Heart left ventricle (tissue), 16 donors: Measurements from ENCODE around the gene NUDT1. TPM values are rescaled to one million over a fixed set of nuclear protein-coding genes. Genes with fewer than 3 reads are reported as not detected.

Source experiments
- ATAC-seq, 4 donors: fragments of 200-7000 bp; cut with Tn5 transposase; one replicate each; pipeline ENCODE4 v1.9.1; 2020 to 2022; ENCODE audit warnings: moderate library complexity in 4 of 4, mild to moderate bottlenecking in 3 of 4, moderate number of reproducible peaks in 1 of 4
- DNase-seq, 5 donors: peaks; one replicate each; pipeline ENCODE4 v3.0.0-alpha.2; 2020
- H3K27ac ChIP-seq, 12 donors: fragments of 200-600 bp; sonication (generic) in 4 of 12; one replicate each; pipeline versions ENCODE4 v1.5.0 to v1.8.0; 2016 to 2022; ENCODE audit warnings: mild to moderate bottlenecking in 2 of 12
- H3K27me3 ChIP-seq, 9 donors: fragments of 200-600 bp; sonication (generic) in 2 of 9; one replicate each; pipeline versions ENCODE4 v1.5.1 to v1.8.0; 2016 to 2022; ENCODE audit warnings: mild to moderate bottlenecking in 3 of 9
- H3K36me3 ChIP-seq, 9 donors: fragments of 200-600 bp; sonication (generic) in 2 of 9; one replicate each; pipeline versions ENCODE4 v1.5.0 to v1.8.0; 2018 to 2022; ENCODE audit warnings: mild to moderate bottlenecking in 2 of 9
- H3K4me1 ChIP-seq, 12 donors: fragments of 200-600 bp; sonication (generic) in 4 of 12; one replicate each; pipeline versions ENCODE4 v1.5.0 to v1.8.0; 2016 to 2022; ENCODE audit warnings: mild to moderate bottlenecking in 3 of 12
- H3K4me3 ChIP-seq, 12 donors: fragments of 200-600 bp; sonication (generic) in 4 of 12; one replicate each; pipeline versions ENCODE4 v1.5.0 to v1.8.0; 2017 to 2022; ENCODE audit warnings: mild to moderate bottlenecking in 9 of 12, moderate library complexity in 4 of 12
- H3K9me3 ChIP-seq, 12 donors: fragments of 200-600 bp; sonication (generic) in 4 of 12; one replicate each; pipeline versions ENCODE4 v1.5.0 to v1.8.0; 2016 to 2022; ENCODE audit warnings: mild to moderate bottlenecking in 1 of 12
- POLR2A ChIP-seq, 2 donors: fragments of 450-650 bp; IDR thresholded peaks; one replicate each; pipeline ENCODE4 v1.6.1; 2017; ENCODE audit warnings: antibody characterized with exemption in 2 of 2, mild to moderate bottlenecking in 2 of 2, moderate library complexity in 2 of 2
- WGBS, 4 donors: extraction: QIAGEN DNeasy Blood & Tissue Kit in 2 of 4; methylation state at CpG; one replicate each; pipeline versions ENCODE4 v1.1.5 to v1.1.7; 2013 to 2018; 5-methylcytosine and 5-hydroxymethylcytosine counted together
- intact Hi-C, 10 donors: fragments of 100-400 bp; cut with DNase I; formaldehyde crosslinking; loops; one replicate each; pipeline versions ENCODE4 v1.11.1 to v1.14.2; 2022
- polyA plus RNA-seq, 2 donors: library from polyadenylated mRNA; stranded (reverse); fragments of 200-250 nt; gene quantifications; one replicate each; pipeline ENCODE4 v1.2.3, GENCODE V29; 2013
- total RNA-seq, 9 donors: library from RNA; depleted of rRNA in 2 of 9; stranded (reverse); fragments of >200 nt in 2 of 9; fragmentation: NEBNext Ultra II Directional in 3 of 9; extraction: Animal tissue kit (Norgen Biotek cat#: 25700) in 3 of 9; gene quantifications; one replicate each; pipeline versions ENCODE4 v1.1.0 to v1.2.4, GENCODE V29; 2016 to 2023
- TF ChIP-seq, protein P1 (sequence below), 12 donors: fragments of 200-600 bp; sonication (generic) in 4 of 12; IDR thresholded peaks; one replicate each; pipeline versions ENCODE4 v1.5.0 to v1.8.0; 2018 to 2022; ENCODE audit warnings: antibody characterized with exemption in 12 of 12, mild to moderate bottlenecking in 5 of 12
- donor health status: ischemic (EF 13 %, LVEDD 7.1; RV severe dilation, severe dysfunction).
- donor health status: healthy with polysubstance abuse.
- donor health status: DM: no; HTN: yes; CAD: no.
- donor health status: DM: no; HTN: no; CAD: no.
- donor health status: ischemic (EF 25% LVEDD 6.9; RV normal size, moderate dysfunction).
- donor health status: ischemic (EF 25% LVEDD 5.7; RV mildly dilated, moderate dysfunction).
- donor health status: healthy.
- donor health status: DM: yes; HTN: yes; CAD: no.
- donor health status: ischemic (EF 35%, LVEDD 5.7; RV mildly dilated, moderate dysfunction).
- donor health status: nonischemic (EF 11% LVEDD 7.7; RV severe dilation, severe dysfunction).
- donor health status: DM: yes; HTN: yes; CAD: no.
- donor health status: PGD.
- donor health status: ischemic (EF 29% LVEDD 5.4; RV normal size, mild dysfunction).
- donor health status: nonischemic (EF 23%, LVEDD 6.1; RV moderate dilation, normal function).

Gene NUDT1
- total and polyA plus RNA-seq, 11 donors, result 9.8 to 23.7 (median 16.1) TPM

DNA sequence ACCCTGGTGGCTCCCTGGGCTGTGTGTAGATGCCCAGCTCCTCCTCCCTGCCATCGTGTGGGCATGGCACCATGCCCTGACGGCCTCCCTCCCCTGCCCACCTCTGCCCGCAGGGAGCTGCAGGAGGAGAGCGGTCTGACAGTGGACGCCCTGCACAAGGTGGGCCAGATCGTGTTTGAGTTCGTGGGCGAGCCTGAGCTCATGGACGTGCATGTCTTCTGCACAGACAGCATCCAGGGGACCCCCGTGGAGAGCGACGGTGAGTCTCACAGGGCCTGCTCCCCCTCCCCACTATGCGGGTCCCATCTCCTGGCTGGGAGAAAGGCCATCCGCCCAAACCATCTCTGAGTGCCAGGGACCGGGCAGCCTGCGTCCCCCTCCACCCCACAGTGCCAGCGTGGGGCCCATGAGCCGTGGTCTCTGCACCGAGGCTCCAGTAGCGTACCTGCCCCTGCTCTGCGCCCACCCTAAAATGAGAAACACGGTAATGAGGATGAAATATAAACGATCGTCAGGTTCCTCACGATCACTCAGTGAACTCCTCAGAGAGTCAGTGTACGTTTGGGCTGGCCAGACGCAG, 7.8 kb downstream of the NUDT1 start:
- no peak for DNase-seq
- no peak for ATAC-seq
- peak overlapping the region in 5 of 12 donors; percentile 55 to 85 (median 64) for H3K27ac ChIP-seq

DNA sequence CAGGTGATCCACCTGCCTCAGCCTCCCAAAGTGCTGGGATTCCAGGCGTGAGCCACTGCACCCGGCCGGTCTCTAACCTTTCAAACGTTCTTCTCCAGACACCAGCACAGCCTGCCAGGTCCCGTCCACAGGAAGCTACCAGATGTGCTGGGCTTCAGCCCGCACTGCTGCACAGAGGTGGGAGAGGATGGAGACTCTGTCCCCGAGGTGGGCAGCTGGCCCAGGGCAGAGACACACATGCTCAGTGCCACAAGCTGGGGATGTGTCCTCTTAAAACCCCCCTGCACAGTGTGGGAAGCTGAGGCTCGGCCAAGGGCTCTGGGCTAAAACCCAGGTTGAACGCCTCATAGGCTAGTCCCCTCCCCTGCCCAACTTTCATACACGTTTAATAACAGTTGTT, 9.4 kb downstream of the NUDT1 start:
- peaks cover 0 to 29% (median 3%) of the 10 kb centered on the region in 12 donors for H3K4me1 ChIP-seq
- no peaks in the 10 kb centered on the region for H3K27me3 ChIP-seq
- H3K9me3 ChIP-seq, result no peaks in the 10 kb centered on the region
- no peak overlapping the region for H3K27ac ChIP-seq
- peaks cover 0 to 36% (median 8%) of the 10 kb centered on the region in 9 donors for H3K36me3 ChIP-seq
- TF ChIP-seq, protein P1, sequence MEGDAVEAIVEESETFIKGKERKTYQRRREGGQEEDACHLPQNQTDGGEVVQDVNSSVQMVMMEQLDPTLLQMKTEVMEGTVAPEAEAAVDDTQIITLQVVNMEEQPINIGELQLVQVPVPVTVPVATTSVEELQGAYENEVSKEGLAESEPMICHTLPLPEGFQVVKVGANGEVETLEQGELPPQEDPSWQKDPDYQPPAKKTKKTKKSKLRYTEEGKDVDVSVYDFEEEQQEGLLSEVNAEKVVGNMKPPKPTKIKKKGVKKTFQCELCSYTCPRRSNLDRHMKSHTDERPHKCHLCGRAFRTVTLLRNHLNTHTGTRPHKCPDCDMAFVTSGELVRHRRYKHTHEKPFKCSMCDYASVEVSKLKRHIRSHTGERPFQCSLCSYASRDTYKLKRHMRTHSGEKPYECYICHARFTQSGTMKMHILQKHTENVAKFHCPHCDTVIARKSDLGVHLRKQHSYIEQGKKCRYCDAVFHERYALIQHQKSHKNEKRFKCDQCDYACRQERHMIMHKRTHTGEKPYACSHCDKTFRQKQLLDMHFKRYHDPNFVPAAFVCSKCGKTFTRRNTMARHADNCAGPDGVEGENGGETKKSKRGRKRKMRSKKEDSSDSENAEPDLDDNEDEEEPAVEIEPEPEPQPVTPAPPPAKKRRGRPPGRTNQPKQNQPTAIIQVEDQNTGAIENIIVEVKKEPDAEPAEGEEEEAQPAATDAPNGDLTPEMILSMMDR (IDR thresholded peaks at IDR 0.05), result no peak
- TF ChIP-seq POLR2A (IDR thresholded peaks at IDR 0.05), result no peak
- intact Hi-C loops, result loop anchor here in 1 of 10 donors (5.0 kb wide), 1 partner anchor 96 kb away; no protein-coding TSS in a partner anchor
- H3K4me3 ChIP-seq, result no peak overlapping the region
- ATAC-seq (no peak), DNase-seq (no peak)
- whole genome bisulfite sequencing, 4 donors, result 79 to 86% (median 83%) methylated on average over 10 of the region's 10 CpGs

More for the DNA sequence above, 7.8 kb downstream of the NUDT1 start:
- intact Hi-C loops, result loop anchor here (2.0 to 10.0 kb wide), 6 partner anchors 62 to 105 kb away; partner anchors contain the start of genes EIF3B (in 4 of the 10) and SNX8 (in 3 of the 10)
- Histone ChIP-seq H3K9me3 (no peaks in the 10 kb centered on the region), H3K4me1 (peaks cover 0 to 37% (median 3%) of the 10 kb centered on the region in 12 donors), H3K4me3 (no peak overlapping the region), H3K27me3 (no peaks in the 10 kb centered on the region), H3K36me3 (peaks cover 0 to 22% (median 2%) of the 10 kb centered on the region in 9 donors)
- WGBS, 4 donors, result 77 to 89% (median 85%) methylated on average over 27 of the region's 27 CpGs
- TF ChIP-seq, protein P1 (IDR thresholded peaks at IDR 0.05), result no peak
- no peak for TF ChIP-seq POLR2A (IDR thresholded peaks at IDR 0.05)

DNA sequence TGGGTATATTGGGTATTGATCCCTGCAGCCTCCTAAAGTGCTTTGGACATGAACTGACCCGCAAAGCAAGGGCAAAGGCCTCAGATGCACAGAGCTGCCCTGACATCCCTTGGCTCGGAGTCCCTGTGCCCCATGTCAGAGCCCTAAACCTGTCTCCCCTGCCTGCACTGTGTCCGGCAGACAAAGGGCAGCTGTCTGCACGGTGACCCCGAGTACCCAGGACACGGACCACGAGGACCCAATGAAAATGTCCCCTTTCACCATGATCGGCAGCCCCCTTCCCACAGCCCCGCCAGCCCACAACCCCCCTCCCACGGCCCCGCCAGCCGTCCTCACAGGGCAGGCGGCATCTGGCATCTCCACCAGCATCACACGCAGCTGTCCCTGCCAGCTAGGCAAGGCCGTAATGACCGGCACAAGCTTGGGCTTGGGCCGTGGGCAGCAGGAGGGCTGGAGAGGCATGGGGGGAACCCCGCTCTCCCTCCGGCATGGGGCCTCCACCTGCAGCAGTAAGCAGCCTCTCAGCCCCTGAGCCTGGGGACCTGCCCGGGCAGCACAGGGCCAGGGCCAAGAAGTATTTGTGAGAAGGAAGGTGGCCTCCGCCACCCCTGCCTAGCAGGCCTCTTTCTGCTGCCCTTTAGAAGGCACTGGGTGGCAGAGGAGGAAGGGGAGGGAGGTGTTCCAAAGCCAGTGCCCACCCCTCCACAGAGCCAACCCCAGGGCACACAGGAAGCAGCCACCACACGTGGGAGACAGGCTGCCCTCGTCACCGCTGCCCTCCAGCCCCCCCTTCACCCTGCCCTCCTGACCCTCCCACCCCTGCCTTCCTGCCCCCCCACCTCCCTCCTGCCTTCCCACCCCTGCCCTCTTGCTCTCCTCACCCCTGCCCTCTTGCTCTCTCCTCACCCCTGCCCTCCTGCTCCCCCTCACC, 10.1 kb downstream of the NUDT1 start:
- TF ChIP-seq POLR2A (IDR thresholded peaks at IDR 0.05), result no peak
- TF ChIP-seq, protein P1 (IDR thresholded peaks at IDR 0.05), result no peak
- Histone ChIP-seq H3K27ac (no peak overlapping the region), H3K27me3 (no peaks in the 10 kb centered on the region), H3K36me3 (peaks cover 0 to 43% (median 15%) of the 10 kb centered on the region in 9 donors), H3K4me1 (peaks cover 0 to 21% (median 3%) of the 10 kb centered on the region in 12 donors), H3K4me3 (no peak overlapping the region), H3K9me3 (no peaks in the 10 kb centered on the region)
- 85 to 92% (median 86%) methylated on average over 9 to 24 of the region's 24 CpGs for WGBS, 4 donors
- DNase-seq (no peak), ATAC-seq (no peak)
- intact Hi-C loops, result loop anchor here in 1 of 10 donors (5.0 kb wide), 1 partner anchor 95 kb away; no protein-coding TSS in a partner anchor

DNA sequence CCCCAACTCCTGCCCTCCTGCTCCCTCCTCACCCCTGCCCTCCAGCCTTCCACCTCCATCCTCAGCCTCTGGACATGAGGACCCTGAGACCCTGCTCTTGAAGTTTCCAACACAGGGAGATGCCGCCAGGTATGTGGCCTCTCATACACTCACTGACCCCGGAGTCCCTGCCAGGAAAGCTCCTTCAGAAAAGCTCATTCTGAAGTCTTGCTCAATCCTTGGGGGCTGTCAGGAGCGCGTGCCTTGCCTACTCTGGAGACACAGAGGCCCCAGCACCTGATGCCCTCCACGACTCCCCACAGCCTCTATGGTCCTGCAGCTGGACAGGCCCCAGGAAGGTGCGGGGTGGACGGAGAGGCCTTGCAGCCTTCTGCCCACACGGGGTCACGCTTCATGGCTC, 11.0 kb downstream of the NUDT1 start:
- DNase-seq (no peak), ATAC-seq (no peak)
- Histone ChIP-seq H3K9me3 (no peaks in the 10 kb centered on the region), H3K36me3 (peaks cover 0 to 50% (median 20%) of the 10 kb centered on the region in 9 donors), H3K27ac (no peak overlapping the region), H3K27me3 (no peaks in the 10 kb centered on the region), H3K4me1 (peaks cover 0 to 19% (median 3%) of the 10 kb centered on the region in 12 donors), H3K4me3 (no peak overlapping the region)
- intact Hi-C loops, result loop anchor here in 1 of 10 donors (5.0 kb wide), 1 partner anchor 94 kb away; no protein-coding TSS in a partner anchor
- TF ChIP-seq, protein P1 (IDR thresholded peaks at IDR 0.05), result no peak
- no peak for TF ChIP-seq POLR2A (IDR thresholded peaks at IDR 0.05)
- 88 to 97% (median 94%) methylated on average over 8 to 9 of the region's 9 CpGs for WGBS, 4 donors
